Endodermal cell (in vitro differentiated cells): Measurements from ENCODE around the gene BEST4. TPM values are rescaled to one million over a fixed set of nuclear protein-coding genes. Genes with fewer than 3 reads are reported as not detected.

Experiments
- DNase-seq: peaks from one replicate; pipeline ENCODE4 v3.0.0-alpha.2; 2017
- H3K27ac ChIP-seq: 2 replicates; pipeline ENCODE4 v1.5.1; 2013; ENCODE audit warnings: mild to moderate bottlenecking, low read depth, low read length, moderate library complexity
- H3K27me3 ChIP-seq: 2 replicates; pipeline ENCODE4 v1.6.1; 2013; ENCODE audit warnings: mild to moderate bottlenecking, low read length, moderate library complexity; ENCODE audit not compliant: insufficient read depth, control insufficient read depth, poor library complexity, severe bottlenecking
- H3K36me3 ChIP-seq: 2 replicates; pipeline ENCODE4 v1.7.0; 2013; ENCODE audit warnings: mild to moderate bottlenecking, low read length, moderate library complexity; ENCODE audit not compliant: control insufficient read depth, insufficient read depth
- H3K4me1 ChIP-seq: one replicate; pipeline ENCODE4 v1.7.0; 2013; ENCODE audit warnings: low read length; ENCODE audit not compliant: control insufficient read depth, insufficient read depth
- H3K4me3 ChIP-seq: 2 replicates; pipeline ENCODE4 v1.5.1; 2013; ENCODE audit warnings: mild to moderate bottlenecking, low read length, moderate library complexity
- H3K9ac ChIP-seq: 2 replicates; pipeline ENCODE4 v1.6.1; 2013; ENCODE audit warnings: mild to moderate bottlenecking, low read length, moderate library complexity; ENCODE audit not compliant: poor library complexity, severe bottlenecking; ENCODE audit errors: extremely low read depth
- H3K9me3 ChIP-seq: 2 replicates; pipeline ENCODE4 v1.6.1; 2013; ENCODE audit warnings: mild to moderate bottlenecking, low read length, moderate library complexity; ENCODE audit not compliant: control insufficient read depth
- H3K27ac Mint-ChIP-seq: 2 replicates; pipeline ENCODE4 v1.8.0; 2020; ENCODE audit warnings: mixed read lengths
- H3K27me3 Mint-ChIP-seq: 2 replicates; pipeline ENCODE4 v1.8.0; 2021; ENCODE audit warnings: mild to moderate bottlenecking, mixed read lengths; ENCODE audit not compliant: insufficient read depth
- H3K36me3 Mint-ChIP-seq: 2 replicates; pipeline ENCODE4 v1.8.0; 2020; ENCODE audit warnings: low read depth, mixed read lengths
- H3K4me1 Mint-ChIP-seq: 2 replicates; pipeline ENCODE4 v1.8.0; 2020; ENCODE audit warnings: mixed read lengths
- H3K4me3 Mint-ChIP-seq: 2 replicates; pipeline ENCODE4 v1.8.0; 2020; ENCODE audit warnings: mild to moderate bottlenecking, moderate library complexity, mixed read lengths
- H3K9me3 Mint-ChIP-seq: 2 replicates; pipeline ENCODE4 v1.8.0; 2020; ENCODE audit warnings: mild to moderate bottlenecking, mixed read lengths
- WGBS, 2 experiments: methylation state at CpG; one replicate each; pipeline versions ENCODE4 v1.1.5 to v1.1.7; 2013; ENCODE audit warnings: missing lambda C conversion rate in 2 of 2, mixed read lengths in 1 of 2; ENCODE audit not compliant: insufficient coverage in 1 of 2, insufficient read length in 1 of 2; 5-methylcytosine and 5-hydroxymethylcytosine counted together
- total RNA-seq, 2 donors: library from RNA; stranded (reverse); fragmentation: NEBNext Ultra II Directional in 1 of 2; extraction: Animal tissue kit (Norgen Biotek cat#: 25700) in 1 of 2; gene quantifications; 2 replicates in 1 of 2; 3 replicates in 1 of 2; pipeline ENCODE4 v1.2.1, GENCODE V29; 2021
- TF ChIP-seq, protein P1 (sequence below): fragments of 200-600 bp; sonication (generic); conservative IDR thresholded peaks from 2 replicates; pipeline ENCODE4 v1.5.0; 2021; ENCODE audit warnings: antibody characterized with exemption, mild to moderate bottlenecking

BEST4 gene
- total RNA-seq, 2 donors from 2014 or later = 1.6 to 2.3 TPM

DNA sequence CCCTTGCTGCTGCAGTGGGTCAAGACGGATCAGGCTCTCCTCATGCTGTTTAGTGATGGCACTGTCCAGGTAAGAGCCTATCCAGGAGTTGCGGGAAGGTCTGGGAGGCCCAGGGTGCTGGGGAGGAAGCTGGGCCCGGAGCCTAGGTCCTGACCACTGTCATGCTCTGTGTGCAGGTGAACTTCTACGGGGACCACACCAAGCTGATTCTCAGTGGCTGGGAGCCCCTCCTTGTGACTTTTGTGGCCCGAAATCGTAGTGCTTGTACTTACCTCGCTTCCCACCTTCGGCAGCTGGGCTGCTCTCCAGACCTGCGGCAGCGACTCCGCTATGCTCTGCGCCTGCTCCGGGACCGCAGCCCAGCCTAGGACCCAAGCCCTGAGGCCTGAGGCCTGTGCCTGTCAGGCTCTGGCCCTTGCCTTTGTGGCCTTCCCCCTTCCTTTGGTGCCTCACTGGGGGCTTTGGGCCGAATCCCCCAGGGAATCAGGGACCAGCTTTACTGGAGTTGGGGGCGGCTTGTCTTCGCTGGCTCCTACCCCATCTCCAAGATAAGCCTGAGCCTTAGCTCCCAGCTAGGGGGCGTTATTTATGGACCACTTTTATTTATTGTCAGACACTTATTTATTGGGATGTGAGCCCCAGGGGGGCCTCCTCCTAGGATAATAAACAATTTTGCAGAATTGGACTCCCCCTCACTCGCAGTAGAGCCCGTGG is 17.5 kb upstream of the BEST4 start:
- DNase-seq = peak; percentile 52
- no peak overlapping the region for H3K4me3 Mint-ChIP-seq
- H3K27me3 Mint-ChIP-seq = peaks cover 2% of the 10 kb centered on the region
- H3K27ac ChIP-seq = no peak overlapping the region
- peaks cover 36% of the 10 kb centered on the region for H3K4me1 ChIP-seq
- 97 to 98% methylated on average over 17 to 20 of the region's 20 CpGs for WGBS, 2 experiments
- peaks cover 27% of the 10 kb centered on the region for H3K36me3 ChIP-seq
- H3K36me3 Mint-ChIP-seq = peaks cover 9% of the 10 kb centered on the region
- TF ChIP-seq, protein P1, sequence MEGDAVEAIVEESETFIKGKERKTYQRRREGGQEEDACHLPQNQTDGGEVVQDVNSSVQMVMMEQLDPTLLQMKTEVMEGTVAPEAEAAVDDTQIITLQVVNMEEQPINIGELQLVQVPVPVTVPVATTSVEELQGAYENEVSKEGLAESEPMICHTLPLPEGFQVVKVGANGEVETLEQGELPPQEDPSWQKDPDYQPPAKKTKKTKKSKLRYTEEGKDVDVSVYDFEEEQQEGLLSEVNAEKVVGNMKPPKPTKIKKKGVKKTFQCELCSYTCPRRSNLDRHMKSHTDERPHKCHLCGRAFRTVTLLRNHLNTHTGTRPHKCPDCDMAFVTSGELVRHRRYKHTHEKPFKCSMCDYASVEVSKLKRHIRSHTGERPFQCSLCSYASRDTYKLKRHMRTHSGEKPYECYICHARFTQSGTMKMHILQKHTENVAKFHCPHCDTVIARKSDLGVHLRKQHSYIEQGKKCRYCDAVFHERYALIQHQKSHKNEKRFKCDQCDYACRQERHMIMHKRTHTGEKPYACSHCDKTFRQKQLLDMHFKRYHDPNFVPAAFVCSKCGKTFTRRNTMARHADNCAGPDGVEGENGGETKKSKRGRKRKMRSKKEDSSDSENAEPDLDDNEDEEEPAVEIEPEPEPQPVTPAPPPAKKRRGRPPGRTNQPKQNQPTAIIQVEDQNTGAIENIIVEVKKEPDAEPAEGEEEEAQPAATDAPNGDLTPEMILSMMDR = peak; percentile 29
- H3K4me1 Mint-ChIP-seq = peaks cover 39% of the 10 kb centered on the region
- H3K4me3 ChIP-seq = no peak overlapping the region
- H3K27me3 ChIP-seq = no peaks in the 10 kb centered on the region
- H3K9me3 ChIP-seq = no peaks in the 10 kb centered on the region
- peak overlapping the region; percentile 55 for H3K27ac Mint-ChIP-seq
- no peak overlapping the region for H3K9ac ChIP-seq
- H3K9me3 Mint-ChIP-seq = no peaks in the 10 kb centered on the region

DNA sequence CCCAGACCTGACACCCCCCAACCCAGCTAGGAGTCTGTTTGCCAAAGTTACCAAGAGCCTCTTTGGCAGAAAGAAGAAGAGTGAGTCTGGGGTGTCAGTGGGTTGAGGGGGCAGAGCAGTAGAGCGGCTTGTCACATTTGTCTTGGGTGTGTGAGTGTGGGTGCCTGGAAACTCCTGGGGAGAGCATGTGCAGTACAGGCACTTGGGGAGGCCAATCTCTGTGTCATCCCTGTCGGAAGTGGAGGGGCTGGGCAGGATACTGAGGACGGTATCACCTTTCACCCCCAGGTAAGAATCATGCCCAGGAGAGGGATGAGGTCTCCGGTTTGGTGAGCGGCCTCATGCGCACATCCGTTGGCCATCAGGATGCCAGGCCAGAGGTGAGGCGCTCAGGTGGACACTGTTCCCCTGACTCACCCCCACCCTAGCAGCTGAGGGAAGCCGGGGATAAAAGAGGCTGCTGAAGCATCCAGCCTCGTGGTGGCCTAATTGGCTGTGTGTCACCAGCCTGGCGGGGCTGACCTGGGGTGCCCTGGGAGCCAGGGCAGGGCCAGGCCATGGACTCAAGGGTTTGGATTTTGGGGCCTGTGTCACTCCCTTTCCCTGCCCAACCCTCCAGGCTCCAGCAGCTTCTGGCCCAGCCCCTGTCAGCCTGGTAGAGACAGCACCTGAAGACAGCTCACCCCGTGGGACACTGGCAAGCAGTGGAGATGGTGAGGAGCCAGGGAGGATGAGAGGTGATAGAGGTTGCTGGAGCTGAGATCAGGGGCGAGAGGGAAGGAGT is 15.5 kb upstream of the BEST4 start:
- 94 to 95% methylated on average over 6 to 13 of the region's 13 CpGs for WGBS, 2 experiments
- H3K27me3 Mint-ChIP-seq = peaks cover 2% of the 10 kb centered on the region
- no peaks in the 10 kb centered on the region for H3K9me3 Mint-ChIP-seq
- TF ChIP-seq, protein P1 = no peak
- Histone ChIP-seq H3K36me3 (peaks cover 27% of the 10 kb centered on the region), H3K27ac (no peak overlapping the region), H3K9me3 (no peaks in the 10 kb centered on the region), H3K4me3 (no peak overlapping the region), H3K9ac (no peak overlapping the region), H3K4me1 (peaks cover 24% of the 10 kb centered on the region), H3K27me3 (no peaks in the 10 kb centered on the region)
- H3K27ac Mint-ChIP-seq = peak overlapping the region; percentile 1
- H3K36me3 Mint-ChIP-seq = peaks cover 9% of the 10 kb centered on the region
- H3K4me3 Mint-ChIP-seq = no peak overlapping the region
- H3K4me1 Mint-ChIP-seq = peaks cover 34% of the 10 kb centered on the region
- peak; percentile 39 for DNase-seq

DNA sequence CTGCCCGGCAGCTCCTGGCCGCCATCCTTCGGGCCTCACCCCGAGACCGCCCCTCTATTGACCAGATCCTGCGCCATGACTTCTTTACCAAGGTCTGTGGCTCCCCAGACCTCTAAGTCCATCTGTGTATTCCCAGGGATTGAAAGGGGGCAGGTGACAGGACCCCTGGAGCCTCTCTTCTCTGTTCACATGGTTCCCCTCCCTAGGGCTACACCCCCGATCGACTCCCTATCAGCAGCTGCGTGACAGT is 15.0 kb upstream of the BEST4 start:
- TF ChIP-seq, protein P1 = no peak
- WGBS, 2 experiments = 93 to 98% methylated on average over 6 to 9 of the region's 9 CpGs
- H3K4me1 ChIP-seq = peaks cover 19% of the 10 kb centered on the region
- H3K9me3 Mint-ChIP-seq = no peaks in the 10 kb centered on the region
- DNase-seq = no peak
- peaks cover 2% of the 10 kb centered on the region for H3K27me3 Mint-ChIP-seq
- peaks cover 27% of the 10 kb centered on the region for H3K36me3 ChIP-seq
- no peaks in the 10 kb centered on the region for H3K27me3 ChIP-seq
- peak overlapping the region; percentile 1 for H3K27ac Mint-ChIP-seq
- peaks cover 9% of the 10 kb centered on the region for H3K36me3 Mint-ChIP-seq
- no peak overlapping the region for H3K4me3 Mint-ChIP-seq
- H3K4me3 ChIP-seq = no peak overlapping the region
- H3K4me1 Mint-ChIP-seq = peaks cover 33% of the 10 kb centered on the region
- H3K9ac ChIP-seq = no peak overlapping the region
- no peaks in the 10 kb centered on the region for H3K9me3 ChIP-seq
- peak overlapping the region; percentile 85 for H3K27ac ChIP-seq
